Measurements from ENCODE around the gene ADAMTSL2. TPM values are rescaled to one million over a fixed set of nuclear protein-coding genes. Genes with fewer than 3 reads are reported as not detected.

ADAMTSL2 gene
- total RNA-seq, 4 donors from 2014 or later, result 11.1 to 38.9 (median 26.9) TPM

- H3K27ac ChIP-seq, result no peak overlapping the region
- no peaks in the 10 kb centered on the region for H3K36me3 ChIP-seq
- no peak for TF ChIP-seq POLR2A (IDR thresholded peaks at IDR 0.05)
- no peak for TF ChIP-seq CTCF (IDR thresholded peaks at IDR 0.05)
- TF ChIP-seq EP300 (IDR thresholded peaks at IDR 0.05), result no peak
- WGBS, 2 donors, result 85% methylated on average over 6 of the region's 7 CpGs
- no peak for DNase-seq (ENCODE audit: low spot score in 2 of 2)
- H3K27me3 ChIP-seq, result peaks cover 0 to 68% of the 10 kb centered on the region in 2 donors
- no peaks in the 10 kb centered on the region for H3K9me3 ChIP-seq
- peaks cover 0 to 58% (median 29%) of the 10 kb centered on the region in 4 donors for H3K4me1 ChIP-seq
- H3K4me3 ChIP-seq, result no peak overlapping the region
These were observed 4.6 kb upstream of the ADAMTSL2 start for GRCh38 chr9:133529874-133530273.

- 76 to 84% methylated on average over 7 to 9 of the region's 9 CpGs for WGBS, 2 donors
- no peak for TF ChIP-seq EP300 (IDR thresholded peaks at IDR 0.05)
- TF ChIP-seq POLR2A (IDR thresholded peaks at IDR 0.05), result no peak
- no peak for TF ChIP-seq CTCF (IDR thresholded peaks at IDR 0.05)
- Histone ChIP-seq H3K27ac (no peak overlapping the region), H3K27me3 (peaks cover 0 to 71% of the 10 kb centered on the region in 2 donors), H3K9me3 (no peaks in the 10 kb centered on the region), H3K4me3 (no peak overlapping the region), H3K4me1 (peaks cover 0 to 68% (median 34%) of the 10 kb centered on the region in 4 donors), H3K36me3 (no peaks in the 10 kb centered on the region)
- DNase-seq (ENCODE audit: low spot score in 2 of 2), result no peak
These were observed 3.2 kb upstream of the ADAMTSL2 start for GRCh38 chr9:133531293-133531692.

- 63 to 66% methylated on average over 20 of the region's 20 CpGs for WGBS, 2 donors
- TF ChIP-seq CTCF (IDR thresholded peaks at IDR 0.05) (peak; percentile 13 to 72 (median 37)), POLR2A (IDR thresholded peaks at IDR 0.05) (no peak)
- Histone ChIP-seq H3K4me3 (no peak overlapping the region), H3K27ac (peak overlapping the region in 1 of 4 donors; percentile 62), H3K4me1 (peaks cover 0 to 65% (median 21%) of the 10 kb centered on the region in 4 donors), H3K27me3 (peaks cover 0 to 56% of the 10 kb centered on the region in 2 donors), H3K9me3 (no peaks in the 10 kb centered on the region), H3K36me3 (no peaks in the 10 kb centered on the region)
- peak; percentile 44 to 65 for DNase-seq (ENCODE audit: low spot score in 2 of 2)
These were observed 1.4 kb upstream of the ADAMTSL2 start for GRCh38 chr9:133532937-133533668.

GRCh38 chr9:133533857-133534256 lies 647 bp upstream of the ADAMTSL2 start:
- WGBS, 2 donors, result 23 to 52% methylated on average over 7 to 9 of the region's 9 CpGs
- Histone ChIP-seq H3K27me3 (peaks cover 0 to 48% of the 10 kb centered on the region in 2 donors), H3K4me3 (peak overlapping the region in 2 of 4 donors; percentile 29 to 47), H3K9me3 (no peaks in the 10 kb centered on the region), H3K36me3 (no peaks in the 10 kb centered on the region), H3K27ac (peak overlapping the region in 3 of 4 donors; percentile 55 to 64 (median 62)), H3K4me1 (peaks cover 0 to 65% (median 20%) of the 10 kb centered on the region in 4 donors)
- TF ChIP-seq CTCF (IDR thresholded peaks at IDR 0.05) (no peak), EP300 (IDR thresholded peaks at IDR 0.05) (no peak), POLR2A (IDR thresholded peaks at IDR 0.05) (no peak)
- DNase-seq (ENCODE audit: low spot score in 2 of 2), result no peak

GRCh38 chr9:133535306-133535877 lies 888 bp downstream of the ADAMTSL2 start:
- 48 to 62% methylated on average over 4 to 12 of the region's 13 CpGs for WGBS, 2 donors
- Histone ChIP-seq H3K9me3 (no peaks in the 10 kb centered on the region), H3K27ac (no peak overlapping the region), H3K36me3 (no peaks in the 10 kb centered on the region), H3K27me3 (peaks cover 0 to 35% of the 10 kb centered on the region in 2 donors), H3K4me1 (peaks cover 0 to 74% (median 16%) of the 10 kb centered on the region in 4 donors), H3K4me3 (peak overlapping the region in 3 of 4 donors; percentile 29 to 47 (median 33))
- DNase-seq (ENCODE audit: low spot score in 2 of 2), result no peak
- no peak for TF ChIP-seq EP300 (IDR thresholded peaks at IDR 0.05)
- no peak for TF ChIP-seq POLR2A (IDR thresholded peaks at IDR 0.05)
- TF ChIP-seq CTCF (IDR thresholded peaks at IDR 0.05), result no peak

Measured in tibial nerve (tissue), 4 donors.